H1 (cell line): Measurements from ENCODE around the gene LILRB4.

Experiments
- CTBP2 ChIP-seq: IDR thresholded peaks from 2 replicates; pipeline ENCODE4 v1.7.0; 2011; ENCODE audit warnings: borderline replicate concordance, mild to moderate bottlenecking, moderate library complexity, mixed read lengths, low read length; ENCODE audit not compliant: insufficient read depth, insufficient read length
- CTCF ChIP-seq, 3 experiments: IDR thresholded peaks; 1 replicate in 2 of 3; 2 replicates in 1 of 3; pipeline versions ENCODE4 v1.5.1 to v1.6.1; 2011; ENCODE audit warnings: low read length in 3 of 3, mild to moderate bottlenecking in 3 of 3, inconsistent platforms in 2 of 3, low read depth in 1 of 3, moderate library complexity in 1 of 3; ENCODE audit not compliant: insufficient read depth in 1 of 3; ENCODE audit errors: control extremely low read depth in 1 of 3
- EGR1 ChIP-seq: IDR thresholded peaks from 2 replicates; pipeline ENCODE4 v1.6.1; 2011; ENCODE audit warnings: low read depth, low read length, borderline replicate concordance
- EZH2 ChIP-seq: fragments of 200-600 bp; sonication (generic); IDR thresholded peaks from 2 replicates; pipeline ENCODE4 v1.7.1; 2012; ENCODE audit warnings: low read depth, mild to moderate bottlenecking, moderate library complexity, low read length, inconsistent platforms; ENCODE audit not compliant: severe bottlenecking
- FOSL1 ChIP-seq: IDR thresholded peaks from 2 replicates; pipeline ENCODE4 v1.6.1; 2011; ENCODE audit warnings: mild to moderate bottlenecking, low read depth, low read length, moderate library complexity; ENCODE audit not compliant: insufficient read depth
- HDAC2 ChIP-seq, 2 experiments: fragments of 300-600 bp in 1 of 2; sonication (generic) in 1 of 2; IDR thresholded peaks; 2 replicates each; pipeline ENCODE4 v1.6.1; 2011 to 2012; ENCODE audit warnings: low read depth in 2 of 2, low read length in 2 of 2, mild to moderate bottlenecking in 2 of 2, moderate library complexity in 2 of 2, borderline replicate concordance in 1 of 2, inconsistent platforms in 1 of 2
- JUN ChIP-seq: IDR thresholded peaks from 2 replicates; pipeline ENCODE4 v1.6.1; 2011; ENCODE audit warnings: low read depth, mild to moderate bottlenecking, improper control_type of control experiment, low read length
- NRF1 ChIP-seq: IDR thresholded peaks from 2 replicates; pipeline ENCODE4 v1.6.1; 2011; ENCODE audit warnings: mild to moderate bottlenecking, low read depth, low read length, improper control_type of control experiment
- POLR2A ChIP-seq, 2 experiments: IDR thresholded peaks; 1 replicate in 1 of 2; 2 replicates in 1 of 2; pipeline ENCODE4 v1.6.1; 2011; ENCODE audit warnings: low read depth in 2 of 2, low read length in 2 of 2, mild to moderate bottlenecking in 2 of 2; ENCODE audit errors: control extremely low read depth in 1 of 2
- RNF2 ChIP-seq: fragments of 200-900, 300-1000 bp; sonication (generic); IDR thresholded peaks from 2 replicates; pipeline ENCODE4 v1.7.1; 2016; ENCODE audit warnings: borderline replicate concordance, low read depth, mild to moderate bottlenecking, antibody characterized with exemption, low read length; ENCODE audit not compliant: poor library complexity, severe bottlenecking; ENCODE audit errors: missing control alignments
- SIX5 ChIP-seq: IDR thresholded peaks from 2 replicates; pipeline ENCODE4 v1.6.1; 2011; ENCODE audit warnings: mild to moderate bottlenecking, low read depth, low read length
- SP2 ChIP-seq: IDR thresholded peaks from 2 replicates; pipeline ENCODE4 v1.6.1; 2012; ENCODE audit warnings: mild to moderate bottlenecking, low read length, inconsistent platforms
- TAF1 ChIP-seq: IDR thresholded peaks from 2 replicates; pipeline ENCODE4 v1.6.1; 2011; ENCODE audit warnings: mild to moderate bottlenecking, low read depth, low read length

GRCh38 chr19:54660306-54660705 is 2.5 kb upstream of the LILRB4 start:
- no peak for TF ChIP-seq EGR1
- TF ChIP-seq CTBP2, result no peak
- TF ChIP-seq TAF1, result no peak
- TF ChIP-seq POLR2A (IDR thresholded peaks at IDR 0.05; ENCODE audit: control extremely low read depth in 1 of 2, low read depth in 2 of 2, low read length in 2 of 2), result no peak
- no peak for TF ChIP-seq JUN
- TF ChIP-seq CTCF (IDR thresholded peaks at IDR 0.05; ENCODE audit: control extremely low read depth in 1 of 3, insufficient read depth in 1 of 3, low read depth in 1 of 3, low read length in 3 of 3), result no peak
- no peak for TF ChIP-seq SP2
- no peak for TF ChIP-seq HDAC2 (IDR thresholded peaks at IDR 0.05; ENCODE audit: borderline replicate concordance in 1 of 2, low read depth in 2 of 2, low read length in 2 of 2)
- TF ChIP-seq FOSL1, result no peak
- no peak for TF ChIP-seq NRF1
- TF ChIP-seq EZH2, result no peak
- TF ChIP-seq SIX5, result no peak
- no peak for TF ChIP-seq RNF2
